ENCODE data around the gene PCCB.
"Not testable (repeated sequence)": the region's sequence is repeated elsewhere in the genome, so short reads cannot be mapped to it uniquely, and the experiment has no call there.

Gene PCCB

DNA sequence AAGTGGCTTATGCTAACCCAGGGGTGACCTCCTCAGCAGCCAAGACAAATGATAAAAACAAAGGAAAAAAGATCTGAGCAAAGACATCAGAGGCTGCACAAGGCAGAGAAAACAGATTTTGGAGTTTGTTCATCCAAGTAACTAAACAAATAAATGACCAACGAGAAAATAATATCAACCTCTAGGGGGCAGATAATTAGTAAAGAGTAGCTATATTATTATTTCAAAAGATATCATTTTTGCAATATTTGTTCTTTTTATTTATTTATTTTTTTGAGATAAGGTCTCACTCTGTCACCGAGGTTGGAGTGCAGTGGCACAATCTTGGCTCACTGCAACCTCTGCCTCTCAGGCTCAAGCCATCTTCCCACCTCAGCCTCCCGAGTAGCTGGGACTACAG lies 101.8 kb downstream of the PCCB start:
- DNase-seq (ENCODE audit: low read depth, low spot score) = no peak
- H3K4me3 ChIP-seq (ENCODE audit: low read length) = no peak overlapping the region

DNA sequence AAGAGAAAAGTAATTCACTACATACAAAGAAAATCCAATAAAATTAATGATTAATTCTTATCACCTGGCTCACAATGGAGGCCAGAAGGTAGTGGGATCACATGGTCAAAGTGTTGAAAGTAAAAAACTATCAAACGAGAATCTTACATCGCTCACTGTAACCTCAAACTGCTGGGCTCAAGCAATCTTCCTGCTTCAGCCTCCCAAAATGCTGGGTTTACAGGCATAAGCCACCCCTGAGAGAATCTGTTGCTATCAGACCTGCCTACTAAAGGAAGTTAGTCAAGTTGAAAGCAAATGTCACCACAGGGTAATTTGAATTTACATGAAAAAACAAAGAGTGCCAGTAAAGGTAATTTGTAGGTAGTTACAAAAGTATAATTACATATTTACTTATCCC lies 103.3 kb downstream of the PCCB start:
- no peak overlapping the region for H3K4me3 ChIP-seq (ENCODE audit: low read length)
- DNase-seq (ENCODE audit: low read depth, low spot score) = peak; percentile 21

GRCh38 chr3:136366289-136366688 lies 116.1 kb downstream of the PCCB start:
- H3K4me3 ChIP-seq (ENCODE audit: low read length) = no peak overlapping the region
- no peak for DNase-seq (ENCODE audit: low read depth, low spot score)

DNA sequence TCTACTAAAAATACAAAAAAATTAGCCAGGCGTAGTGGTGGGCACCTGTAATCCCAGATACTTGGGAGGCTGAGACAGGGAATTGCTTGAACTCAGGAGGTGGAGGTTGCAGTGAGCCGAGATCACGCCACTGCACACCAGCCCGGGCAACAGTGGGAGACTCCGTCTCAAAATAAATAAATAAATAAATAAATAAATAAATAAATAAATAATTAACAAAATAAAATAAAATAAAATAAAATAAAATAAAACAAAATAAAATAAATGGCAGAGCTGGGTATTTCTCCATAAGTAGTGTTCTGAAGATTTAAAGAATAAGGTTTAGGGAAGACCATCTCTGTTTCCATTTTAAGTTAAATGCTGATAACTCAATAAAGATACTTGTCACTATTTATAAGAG lies 125.7 kb downstream of the PCCB start:
- not testable (repeated sequence) for H3K4me3 ChIP-seq (ENCODE audit: low read length); DNase-seq (ENCODE audit: low read depth, low spot score)

DNA sequence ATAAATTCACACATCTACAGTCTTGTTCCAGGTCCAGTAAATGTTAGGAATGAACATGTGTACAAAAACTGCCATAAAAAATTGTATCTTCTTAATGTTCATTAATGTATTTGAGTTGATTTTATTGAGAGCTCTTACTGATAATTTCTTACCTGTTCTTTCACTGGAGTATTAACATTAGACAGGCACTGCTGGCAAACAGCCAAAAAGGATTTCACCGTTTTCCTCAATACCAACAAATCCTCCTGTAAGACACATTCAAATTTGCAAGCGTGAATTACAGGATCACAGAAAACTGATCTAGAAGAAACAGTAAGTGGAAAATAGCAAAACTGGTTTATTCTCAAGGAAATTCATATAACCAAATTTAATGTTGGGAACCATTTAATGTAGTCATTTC lies 127.4 kb downstream of the PCCB start:
- no peak overlapping the region for H3K4me3 ChIP-seq (ENCODE audit: low read length)
- DNase-seq (ENCODE audit: low read depth, low spot score) = no peak

- no peak overlapping the region for H3K4me3 ChIP-seq (ENCODE audit: low read length)
- no peak for DNase-seq (ENCODE audit: low read depth, low spot score)
These were observed 127.9 kb downstream of the PCCB start for GRCh38 chr3:136378011-136378410.

Data from Jurkat, Clone E6-1 (cell line).